UCSD-AML1 (cell line): ENCODE data around the gene PRELID1.
"Not testable (repeated sequence)": the region's sequence is repeated elsewhere in the genome, so short reads cannot be mapped to it uniquely, and the experiment has no call there.

ENCODE experiments used
- DNase-seq: peaks from one replicate; lab custom pipeline; 2025; ENCODE audit not compliant: unreplicated experiment; lab: John Stamatoyannopoulos, UW

The PRELID1 gene

DNA sequence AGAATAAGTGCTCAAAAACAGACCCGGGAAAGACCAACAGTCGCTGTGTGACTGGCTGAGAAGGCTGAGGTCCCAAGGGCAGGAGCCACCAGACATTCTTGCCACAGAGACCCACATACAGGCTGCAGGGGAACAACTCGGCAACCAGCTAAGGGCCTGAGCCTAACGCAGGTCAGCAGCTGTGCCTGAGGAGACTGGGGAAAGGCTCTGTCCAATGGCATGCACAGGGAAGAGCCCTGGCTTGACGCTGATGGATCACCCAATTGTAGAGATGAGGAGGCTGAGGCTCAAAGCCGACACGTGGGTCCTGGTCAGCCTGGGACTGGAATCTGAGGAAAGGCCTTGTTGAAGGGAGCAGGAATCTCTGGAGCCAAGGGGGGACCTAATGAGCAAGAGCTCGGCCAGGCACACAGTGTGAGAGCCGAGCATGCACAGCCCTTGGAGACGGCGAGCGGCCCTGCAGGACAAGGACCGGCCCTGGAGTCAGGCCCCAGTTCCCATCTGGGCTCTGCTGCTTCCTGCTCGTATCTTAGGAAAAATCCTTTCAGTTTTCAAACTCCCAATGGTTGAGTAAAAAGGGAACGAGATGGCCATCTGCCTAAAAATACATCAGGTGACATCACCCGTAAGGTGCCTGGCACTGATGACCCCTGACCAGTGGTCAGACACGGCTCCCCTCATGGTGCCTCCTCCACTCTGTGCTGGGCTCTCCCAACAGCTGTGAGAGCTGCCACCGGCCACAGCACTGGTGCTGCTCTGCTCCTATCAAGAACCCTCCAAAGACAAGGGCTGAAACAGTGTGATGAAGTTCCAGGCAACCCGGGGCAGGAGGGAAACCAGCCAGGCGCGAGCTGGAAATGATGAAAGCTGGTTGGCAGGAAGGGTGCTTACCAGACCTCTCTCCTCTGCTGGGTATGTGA, 31.4 kb downstream of the PRELID1 start:
- DNase-seq: no peak

GRCh38 chr5:177335701-177336065, 32.1 kb downstream of the PRELID1 start:
- no peak for DNase-seq

DNA sequence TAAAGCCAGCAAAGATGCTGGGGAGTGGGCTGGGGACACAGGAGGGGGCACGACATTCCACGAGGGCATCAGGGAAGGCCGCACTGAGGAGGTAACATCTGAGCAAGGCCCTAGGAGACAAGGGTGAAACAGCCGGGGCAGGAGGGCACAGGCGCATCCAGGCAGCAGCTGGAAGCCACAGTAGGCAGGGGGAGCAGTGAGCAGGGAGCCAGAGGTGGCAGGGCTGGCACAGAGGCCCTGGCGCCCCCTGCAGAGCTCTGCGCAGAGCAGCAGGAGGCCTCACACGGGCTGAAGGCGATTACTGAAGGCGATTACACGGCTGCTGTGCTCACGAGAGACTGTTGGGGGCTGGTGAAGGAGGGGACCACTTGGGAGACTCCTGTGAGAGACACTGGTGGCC, 32.5 kb downstream of the PRELID1 start:
- DNase-seq: peak; percentile 71

DNA sequence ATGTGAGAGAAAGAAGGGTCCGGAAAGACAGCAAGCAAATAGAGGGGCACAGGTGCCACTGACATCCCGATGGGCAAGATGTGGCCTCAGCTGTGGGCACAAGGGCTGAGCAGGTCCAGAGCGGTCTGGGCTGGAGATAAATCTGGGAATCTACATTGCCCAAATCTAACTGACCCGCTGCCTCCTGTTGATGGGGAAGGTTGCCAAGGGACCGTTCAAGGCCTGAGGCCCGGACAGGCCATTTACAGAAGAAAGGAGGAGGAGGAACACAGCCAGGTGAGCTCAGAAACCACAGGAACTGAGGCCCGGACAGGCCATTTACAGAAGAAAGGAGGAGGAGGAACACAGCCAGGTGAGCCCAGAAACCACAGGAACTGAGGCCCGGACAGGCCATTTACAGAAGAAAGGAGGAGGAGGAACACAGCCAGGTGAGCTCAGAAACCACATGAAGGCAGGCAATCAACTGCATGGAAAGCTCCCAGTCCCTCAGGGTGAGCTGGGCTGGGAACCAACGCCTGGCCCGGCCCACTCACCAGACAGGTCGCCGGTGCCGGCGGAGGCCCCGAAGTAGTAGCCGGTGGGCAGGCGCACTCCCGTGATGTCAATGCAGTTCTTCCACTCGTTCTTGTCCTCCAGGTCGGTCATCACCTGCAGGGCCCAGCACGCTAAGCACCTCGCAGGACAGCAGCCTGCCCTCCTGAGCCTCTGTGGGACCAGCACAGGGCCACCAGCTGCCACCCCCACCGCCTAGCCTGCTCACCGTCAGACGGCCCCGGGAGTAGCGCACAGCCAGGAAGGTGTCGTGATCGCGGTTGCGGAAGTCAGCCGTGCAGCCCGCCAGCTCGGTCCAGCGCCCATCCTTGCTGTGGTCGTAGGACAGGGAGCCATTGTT, 33.2 kb downstream of the PRELID1 start:
- no peak for DNase-seq

GRCh38 chr5:177338251-177339106, 34.9 kb downstream of the PRELID1 start:
- DNase-seq: no peak

GRCh38 chr5:177339107-177339638, 35.6 kb downstream of the PRELID1 start:
- no peak for DNase-seq

- DNase-seq: not testable (repeated sequence)
Observed at GRCh38 chr5:177343000-177343399, 39.4 kb downstream of the PRELID1 start.

GRCh38 chr5:177343777-177344176, 40.2 kb downstream of the PRELID1 start:
- DNase-seq: no peak

GRCh38 chr5:177344891-177345290, 41.3 kb downstream of the PRELID1 start:
- DNase-seq: no peak

GRCh38 chr5:177346820-177347219, 43.2 kb downstream of the PRELID1 start:
- no peak for DNase-seq

DNA sequence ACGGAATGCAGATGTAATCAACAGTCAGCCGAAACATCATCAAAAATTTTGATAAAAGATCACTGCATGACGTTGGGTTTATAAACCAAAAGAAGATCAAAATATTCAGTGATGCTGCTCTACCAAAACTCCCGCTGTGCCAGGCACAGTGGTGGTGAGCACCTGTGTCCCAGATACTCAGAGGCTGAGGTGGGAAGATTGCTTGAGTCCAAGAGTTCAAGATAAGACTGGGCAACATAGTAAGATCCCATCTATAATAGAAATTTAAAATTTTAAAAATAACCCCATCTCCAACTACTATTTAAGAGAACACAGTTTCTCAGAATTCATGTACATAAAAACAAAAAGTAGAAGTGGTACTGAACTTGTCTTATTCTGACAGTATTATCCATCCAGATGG, 44.1 kb downstream of the PRELID1 start:
- DNase-seq: no peak

DNA sequence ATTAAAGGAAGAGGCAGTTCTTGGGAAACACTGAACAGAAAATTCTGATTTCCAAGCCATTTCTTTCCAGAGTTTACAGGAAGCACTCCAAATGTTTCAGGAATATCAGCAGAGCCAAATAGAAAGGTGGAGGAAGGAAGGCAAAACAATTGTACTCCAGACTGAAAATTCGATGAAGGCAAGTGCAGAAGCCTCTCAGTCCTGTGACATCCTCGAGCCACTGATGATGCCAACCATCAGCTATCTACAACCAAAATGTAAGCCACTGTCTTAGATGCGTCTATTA, 45.7 kb downstream of the PRELID1 start:
- DNase-seq: no peak

DNA sequence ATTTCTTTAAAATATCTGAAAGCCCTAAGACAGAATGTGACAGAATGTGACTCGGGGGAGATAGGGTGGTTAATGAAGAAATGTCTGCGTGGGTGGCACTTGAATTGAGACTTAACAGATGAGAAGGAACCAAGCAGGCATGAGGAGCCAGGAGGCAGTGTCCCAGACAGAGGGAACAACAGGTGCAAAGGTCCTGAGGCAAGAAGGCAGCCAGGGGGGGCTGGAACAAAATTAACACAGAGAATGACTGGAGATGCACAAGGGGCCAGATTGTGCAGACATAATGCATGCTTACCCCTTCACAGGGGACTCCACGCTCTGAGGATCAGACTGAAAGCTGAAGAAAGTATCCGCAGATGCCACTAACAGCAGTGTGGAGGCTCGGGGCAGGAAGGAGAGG, 46.2 kb downstream of the PRELID1 start:
- no peak for DNase-seq

GRCh38 chr5:177350776-177351391, 47.3 kb downstream of the PRELID1 start:
- DNase-seq: no peak

- DNase-seq: peak; percentile 90
Observed at GRCh38 chr5:177351392-177352329, 48.1 kb downstream of the PRELID1 start, which contains the start of gene LMAN2. TSS of gene LMAN2 (minus strand) at chr5:177351668. CDS start at chr5:177351647, 21 bp downstream.

DNA sequence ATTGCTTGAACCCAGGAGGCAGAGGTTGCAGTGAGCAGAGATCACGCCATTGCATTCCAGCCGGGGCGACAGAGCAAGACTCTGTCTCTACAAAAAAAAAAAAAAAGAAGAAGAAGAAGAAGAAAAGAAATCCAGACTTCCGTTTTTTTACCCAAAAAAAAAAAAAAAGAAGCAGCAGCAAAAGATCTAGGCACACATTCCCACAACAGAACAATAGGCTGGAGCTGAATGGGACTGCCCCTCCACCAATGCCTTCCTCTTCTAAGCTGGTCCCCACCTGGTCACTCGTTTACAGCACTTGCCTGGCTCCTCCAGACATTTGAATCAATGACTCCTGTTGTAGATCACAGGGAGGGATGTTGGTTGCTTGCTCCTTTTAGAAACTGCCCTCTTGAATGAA, 49.5 kb downstream of the PRELID1 start:
- DNase-seq: no peak

DNA sequence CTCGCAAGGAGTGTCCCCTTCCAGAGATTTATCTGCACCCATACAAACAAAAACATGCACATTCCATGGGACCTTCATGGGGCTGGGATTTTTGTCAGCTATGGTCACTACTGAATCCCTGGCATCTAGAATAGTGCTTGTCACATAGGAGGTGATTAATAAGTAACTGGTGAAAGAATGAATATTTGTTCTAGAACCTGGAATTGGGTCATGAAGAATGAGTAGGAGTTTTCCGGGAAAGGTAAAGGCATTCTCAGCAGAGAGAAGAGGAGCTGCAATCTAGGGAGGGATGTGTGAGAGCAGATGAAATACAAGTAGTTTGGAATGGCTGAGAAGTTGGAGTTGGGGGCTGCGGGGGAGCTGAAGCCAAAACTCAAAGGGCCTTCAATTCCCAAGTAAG, 50.7 kb downstream of the PRELID1 start:
- DNase-seq: no peak

DNA sequence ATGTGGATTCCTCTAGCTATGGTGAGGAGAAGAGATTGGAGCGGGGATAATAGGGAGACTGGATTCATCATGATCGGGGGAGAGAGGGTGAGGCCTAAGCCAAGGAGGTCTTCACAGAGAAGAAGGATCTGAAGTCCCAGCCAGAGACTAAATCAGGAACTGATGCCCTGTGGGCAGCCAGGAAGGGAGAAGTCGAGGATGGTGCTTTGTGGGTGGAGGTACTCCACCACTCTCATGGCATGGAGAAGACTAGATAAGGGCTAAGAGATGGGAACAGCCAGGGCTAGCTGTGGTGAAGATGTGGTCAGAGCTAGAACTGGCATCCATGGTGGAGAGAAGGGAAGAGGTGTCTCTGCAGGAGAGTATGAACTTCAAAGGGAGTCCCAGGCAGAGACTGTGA, 51.1 kb downstream of the PRELID1 start:
- DNase-seq: no peak

DNA sequence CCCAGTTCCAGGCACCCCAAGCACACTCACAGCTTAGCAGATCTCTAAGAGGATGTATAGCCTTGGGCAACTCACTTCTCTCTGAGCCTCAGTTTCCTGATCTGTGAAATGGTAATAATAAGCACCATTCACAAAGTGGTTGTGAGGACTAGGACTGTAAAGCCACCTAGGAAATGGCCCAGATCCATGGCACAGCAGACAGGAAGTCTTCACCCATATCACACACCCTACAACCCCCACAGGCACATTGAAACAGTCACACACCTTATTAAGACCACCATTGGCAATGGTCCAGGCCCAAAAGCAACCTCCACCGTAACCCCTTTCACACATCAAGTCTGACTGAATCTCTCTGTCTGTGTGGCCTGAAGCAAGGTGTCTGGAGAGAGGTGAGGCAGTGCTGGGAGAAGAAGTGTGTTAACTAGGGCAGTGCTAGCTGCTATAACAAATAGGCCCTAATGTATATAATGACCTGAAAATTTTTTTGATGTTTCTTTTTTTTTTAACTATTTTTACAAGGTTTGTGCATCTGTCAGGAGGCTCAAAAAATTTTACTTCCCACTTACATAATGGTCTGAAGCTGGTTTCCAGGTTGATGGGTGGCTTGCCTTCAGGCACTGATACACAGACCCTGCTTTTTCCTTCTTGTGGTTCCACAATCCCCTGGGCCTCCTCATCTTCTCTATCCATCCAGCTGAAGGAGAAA, 51.7 kb downstream of the PRELID1 start:
- DNase-seq: no peak
